Mucosa of stomach (tissue), 1 donor: Measurements from ENCODE around the gene MYOM3.
"Not testable (repeated sequence)": the region's sequence is repeated elsewhere in the genome, so short reads cannot be mapped to it uniquely, and the experiment has no call there.

Source experiments
- H3K27me3 ChIP-seq: one replicate; pipeline ENCODE4 v1.7.0; 2013; ENCODE audit warnings: mild to moderate bottlenecking, low read length; ENCODE audit not compliant: control insufficient read depth, insufficient read depth
- H3K36me3 ChIP-seq: one replicate; pipeline ENCODE4 v1.7.0; 2013; ENCODE audit warnings: low read length; ENCODE audit not compliant: control insufficient read depth, insufficient read depth
- H3K4me1 ChIP-seq: one replicate; pipeline ENCODE4 v1.7.0; 2013; ENCODE audit warnings: mild to moderate bottlenecking, low read length; ENCODE audit not compliant: control insufficient read depth, insufficient read depth
- H3K4me3 ChIP-seq: one replicate; pipeline ENCODE4 v1.7.0; 2013; ENCODE audit warnings: low read length
- H3K9ac ChIP-seq: one replicate; pipeline ENCODE4 v1.7.0; 2013; ENCODE audit warnings: mild to moderate bottlenecking, low read length, moderate library complexity
- H3K9me3 ChIP-seq: one replicate; pipeline ENCODE4 v1.7.0; 2013; ENCODE audit warnings: mild to moderate bottlenecking, low read length, moderate library complexity; ENCODE audit not compliant: control insufficient read depth
- donor health status: Pancreatic carcinoma.

MYOM3 gene

GRCh38 chr1:24051206-24051945 lies 60.6 kb downstream of the MYOM3 start:
- Histone ChIP-seq H3K9me3 (no peaks in the 10 kb centered on the region), H3K4me1 (peaks cover 18% of the 10 kb centered on the region), H3K27me3 (no peaks in the 10 kb centered on the region), H3K9ac (no peak overlapping the region), H3K36me3 (no peaks in the 10 kb centered on the region), H3K4me3 (no peak overlapping the region)

GRCh38 chr1:24049733-24050132 lies 62.2 kb downstream of the MYOM3 start:
- no peaks in the 10 kb centered on the region for H3K36me3 ChIP-seq
- no peak overlapping the region for H3K4me3 ChIP-seq
- H3K4me1 ChIP-seq, result peaks cover 26% of the 10 kb centered on the region
- H3K27me3 ChIP-seq, result no peaks in the 10 kb centered on the region
- no peak overlapping the region for H3K9ac ChIP-seq
- no peaks in the 10 kb centered on the region for H3K9me3 ChIP-seq

GRCh38 chr1:24048894-24049293 lies 63.0 kb downstream of the MYOM3 start:
- H3K36me3 ChIP-seq, H3K4me3 ChIP-seq, H3K27me3 ChIP-seq, H3K9me3 ChIP-seq, H3K9ac ChIP-seq: not testable (repeated sequence)
- H3K4me1 ChIP-seq, result peaks cover 26% of the 10 kb centered on the region

GRCh38 chr1:24048205-24048869 lies 63.6 kb downstream of the MYOM3 start:
- Histone ChIP-seq H3K9me3 (no peaks in the 10 kb centered on the region), H3K4me1 (peaks cover 26% of the 10 kb centered on the region), H3K4me3 (no peak overlapping the region), H3K36me3 (no peaks in the 10 kb centered on the region), H3K9ac (no peak overlapping the region), H3K27me3 (no peaks in the 10 kb centered on the region)

- H3K27me3 ChIP-seq, result no peaks in the 10 kb centered on the region
- no peak overlapping the region for H3K4me3 ChIP-seq
- peaks cover 26% of the 10 kb centered on the region for H3K4me1 ChIP-seq
- H3K9ac ChIP-seq, result no peak overlapping the region
- H3K36me3 ChIP-seq, result no peaks in the 10 kb centered on the region
- H3K9me3 ChIP-seq, result no peaks in the 10 kb centered on the region
Measured at GRCh38 chr1:24047110-24047477, 64.8 kb downstream of the MYOM3 start.

GRCh38 chr1:24045771-24046170 lies 66.2 kb downstream of the MYOM3 start:
- Histone ChIP-seq H3K9me3 (no peaks in the 10 kb centered on the region), H3K4me3 (no peak overlapping the region), H3K27me3 (no peaks in the 10 kb centered on the region), H3K9ac (no peak overlapping the region), H3K36me3 (no peaks in the 10 kb centered on the region), H3K4me1 (peaks cover 26% of the 10 kb centered on the region)

- H3K4me3 ChIP-seq, result not testable (repeated sequence)
- H3K4me1 ChIP-seq, result peaks cover 26% of the 10 kb centered on the region
Measured at GRCh38 chr1:24044672-24045071, 67.3 kb downstream of the MYOM3 start.

GRCh38 chr1:24043345-24044032 lies 68.4 kb downstream of the MYOM3 start:
- Histone ChIP-seq H3K4me3 (no peak overlapping the region), H3K4me1 (peaks cover 22% of the 10 kb centered on the region), H3K27me3 (no peaks in the 10 kb centered on the region), H3K9ac (no peak overlapping the region), H3K9me3 (no peaks in the 10 kb centered on the region), H3K36me3 (no peaks in the 10 kb centered on the region)

More at GRCh38 chr1:24044672-24045071, 67.3 kb downstream of the MYOM3 start:
- H3K9me3 ChIP-seq, H3K36me3 ChIP-seq, H3K27me3 ChIP-seq, H3K9ac ChIP-seq: not testable (repeated sequence)

GRCh38 chr1:24042315-24042714 lies 69.6 kb downstream of the MYOM3 start:
- Histone ChIP-seq H3K9me3 (no peaks in the 10 kb centered on the region), H3K9ac (no peak overlapping the region), H3K4me1 (peaks cover 18% of the 10 kb centered on the region)

GRCh38 chr1:24036088-24036487 lies 75.8 kb downstream of the MYOM3 start:
- H3K36me3 ChIP-seq, result no peaks in the 10 kb centered on the region
- no peak overlapping the region for H3K9ac ChIP-seq
- H3K27me3 ChIP-seq, result no peaks in the 10 kb centered on the region
- H3K4me3 ChIP-seq, result no peak overlapping the region
- no peaks in the 10 kb centered on the region for H3K9me3 ChIP-seq
- no peaks in the 10 kb centered on the region for H3K4me1 ChIP-seq

More at GRCh38 chr1:24042315-24042714, 69.6 kb downstream of the MYOM3 start:
- H3K4me3 ChIP-seq, result no peak overlapping the region
- H3K36me3 ChIP-seq, result no peaks in the 10 kb centered on the region
- H3K27me3 ChIP-seq, result no peaks in the 10 kb centered on the region

- no peaks in the 10 kb centered on the region for H3K4me1 ChIP-seq
- no peaks in the 10 kb centered on the region for H3K36me3 ChIP-seq
- H3K27me3 ChIP-seq, result no peaks in the 10 kb centered on the region
- H3K4me3 ChIP-seq, result no peak overlapping the region
- no peaks in the 10 kb centered on the region for H3K9me3 ChIP-seq
- H3K9ac ChIP-seq, result no peak overlapping the region
Measured at GRCh38 chr1:24032981-24033380, 79.0 kb downstream of the MYOM3 start.

- not testable (repeated sequence) for H3K9ac ChIP-seq, H3K4me3 ChIP-seq, H3K27me3 ChIP-seq, H3K9me3 ChIP-seq, H3K36me3 ChIP-seq, H3K4me1 ChIP-seq
Measured at GRCh38 chr1:24030976-24031516, 80.9 kb downstream of the MYOM3 start.
